NCI-H1694 treated with DMSO at 0.1 percent for 48 hours (cell line): ENCODE measurements around the gene KCTD6.

Experiments
- DNase-seq: peaks from one replicate; lab custom pipeline; 2025; lab: John Stamatoyannopoulos, UW

KCTD6 gene

DNA sequence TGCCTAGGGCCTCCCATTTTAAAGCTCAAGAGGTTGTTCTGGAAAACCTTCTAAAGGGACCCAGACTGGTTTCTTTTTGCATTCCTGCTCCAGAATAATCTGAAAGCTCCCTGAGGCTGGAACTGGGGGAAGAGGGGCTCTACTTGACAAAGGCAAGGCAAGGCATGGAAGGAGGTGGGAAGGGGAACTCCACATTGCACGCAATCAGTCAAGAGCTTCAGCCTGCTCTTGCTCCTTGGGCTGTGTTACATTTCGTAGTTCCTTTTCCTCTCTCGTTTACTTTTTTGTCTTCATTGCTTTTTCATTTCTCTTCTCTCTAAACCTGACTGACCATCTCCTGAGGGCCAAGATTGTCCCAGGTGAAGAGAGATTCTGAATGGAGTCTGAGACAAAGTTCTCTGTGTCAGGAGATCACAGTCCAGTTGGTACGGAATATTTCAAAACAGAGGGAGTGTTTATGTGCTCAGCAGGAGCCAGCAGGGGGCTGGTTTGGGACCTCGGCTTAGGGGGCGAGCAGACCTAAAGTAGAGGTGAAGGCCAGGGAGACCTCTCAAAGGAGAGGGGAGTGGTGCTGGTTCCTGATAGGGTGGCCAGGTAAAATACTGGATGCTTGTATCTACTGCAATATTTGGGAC lies 6.0 kb upstream of the KCTD6 start:
- no peak for DNase-seq

DNA sequence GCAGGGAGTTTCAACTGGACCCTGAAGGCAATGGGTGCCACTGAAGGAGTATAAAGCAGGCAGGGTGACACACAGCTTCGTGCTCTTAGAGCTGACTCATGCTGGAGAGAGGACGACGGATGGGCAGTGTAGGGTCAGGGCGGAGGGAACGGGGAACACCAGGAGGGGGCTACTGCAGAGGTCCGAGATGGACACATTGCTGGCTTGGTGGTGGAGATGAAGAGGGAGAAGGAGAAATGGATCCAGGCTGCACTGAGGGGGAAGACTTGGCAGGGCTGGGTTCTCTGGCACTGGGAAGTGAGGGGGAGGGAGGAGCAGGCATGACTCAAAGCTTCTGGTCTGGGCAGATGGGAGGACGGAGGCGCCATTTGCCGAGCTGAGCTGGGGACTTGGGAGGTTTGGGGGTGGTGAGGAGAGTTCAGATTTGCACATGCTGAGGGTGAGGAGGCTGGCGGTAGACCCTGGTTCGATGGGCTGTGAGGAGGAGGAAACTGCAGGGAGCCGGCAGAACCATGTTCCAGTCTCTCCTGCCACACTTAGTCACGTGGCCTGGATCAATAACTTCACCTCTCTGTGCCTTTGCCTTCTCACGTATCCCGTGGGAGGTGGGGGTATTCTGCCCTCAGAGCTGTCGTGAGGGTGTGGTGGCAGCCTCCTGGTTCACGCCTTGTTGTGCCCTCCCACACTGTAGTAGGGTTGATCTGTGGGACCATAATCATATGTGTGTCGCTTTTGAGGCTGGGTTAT lies 4.6 kb upstream of the KCTD6 start:
- no peak for DNase-seq

DNA sequence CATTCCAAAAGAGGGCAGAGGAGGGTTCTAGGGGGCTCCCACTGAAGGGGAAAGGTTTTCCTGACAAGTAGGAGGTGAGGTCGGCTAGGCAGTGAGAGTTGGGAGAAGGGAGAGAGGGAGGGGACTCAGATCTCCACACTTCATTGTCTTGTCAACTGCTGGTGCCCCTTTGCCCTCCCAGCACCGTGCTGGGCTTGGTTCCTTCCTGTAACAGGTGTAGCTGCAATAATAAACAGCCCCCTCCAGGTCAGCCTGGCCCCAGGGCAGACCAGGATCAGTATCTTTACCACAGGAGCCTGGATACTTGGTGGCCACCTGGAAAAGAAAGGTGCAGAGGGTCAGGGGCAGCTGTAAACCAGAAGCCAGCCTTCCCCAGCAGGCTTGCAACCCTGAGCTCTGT lies 2.9 kb upstream of the KCTD6 start:
- DNase-seq = no peak

DNA sequence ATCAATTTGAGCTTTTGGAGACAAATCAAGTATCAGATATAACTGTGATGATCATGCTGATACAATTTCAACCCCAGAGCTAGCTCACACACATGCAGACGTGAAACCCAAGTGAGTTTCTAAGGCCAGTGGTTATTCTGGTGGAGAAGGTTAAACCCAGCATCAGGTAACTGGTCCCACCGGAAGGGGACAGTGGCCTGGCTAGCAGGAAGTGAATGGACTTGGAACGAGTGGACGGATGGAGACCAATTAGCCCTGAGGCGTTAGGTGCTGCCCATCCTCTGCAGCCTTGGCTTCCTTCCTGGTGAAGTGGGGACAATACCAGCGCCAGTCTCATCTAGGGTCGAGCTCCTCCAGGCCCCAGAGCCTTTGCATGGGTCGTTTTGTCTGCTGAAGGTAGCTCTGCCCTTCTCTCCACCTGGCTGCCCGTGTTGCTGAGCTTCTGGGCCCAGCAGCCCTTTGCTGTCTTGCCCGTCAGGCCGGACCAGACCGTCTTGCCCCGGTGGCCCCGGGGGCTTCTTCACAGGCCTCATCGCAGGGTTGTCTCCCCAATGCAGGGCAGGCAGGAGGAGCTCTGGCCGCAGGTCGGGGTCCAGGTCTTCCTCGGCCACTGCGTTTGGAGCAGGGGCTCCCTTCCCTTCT lies 915 bp upstream of the KCTD6 start:
- no peak for DNase-seq

DNA sequence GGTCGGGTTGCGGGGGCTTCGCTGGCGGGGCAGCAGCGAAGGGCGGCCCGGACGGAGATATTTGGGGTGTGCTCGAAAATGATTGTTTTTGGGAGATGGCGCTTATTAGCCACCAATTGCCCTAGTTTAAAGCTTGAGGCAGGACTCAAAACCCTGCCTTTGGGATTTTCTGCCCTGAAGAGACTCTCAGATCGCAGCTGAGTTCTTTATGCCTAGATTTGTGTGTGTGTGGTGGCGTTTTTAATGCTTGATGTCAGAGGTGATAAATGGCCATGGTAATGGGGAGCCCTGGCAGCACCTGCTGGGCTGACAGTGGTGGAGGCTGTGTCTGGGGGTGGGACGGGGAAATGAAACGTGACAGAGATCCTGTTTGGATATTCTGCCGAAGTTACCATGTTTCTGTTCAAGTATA lies 604 bp downstream of the KCTD6 start:
- DNase-seq = no peak

DNA sequence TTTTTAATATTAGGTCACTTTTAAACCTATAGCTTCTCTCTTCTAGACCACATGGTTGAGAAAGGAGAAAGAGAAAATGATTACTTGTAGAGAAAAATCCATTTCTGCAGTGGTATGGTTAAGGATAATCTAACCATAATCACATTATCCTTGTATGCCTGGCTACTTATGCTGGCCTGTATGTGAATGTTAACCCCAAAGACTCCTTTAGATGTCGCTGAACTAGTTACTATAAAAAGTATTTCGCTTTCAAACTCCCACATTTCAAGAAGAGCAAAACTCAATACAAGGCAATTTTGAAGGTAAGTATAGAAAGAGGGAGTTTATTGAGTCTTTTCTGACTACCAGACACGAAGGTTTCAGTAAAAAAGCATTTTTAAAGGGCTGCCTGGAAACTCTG lies 2.2 kb downstream of the KCTD6 start:
- DNase-seq = no peak

DNA sequence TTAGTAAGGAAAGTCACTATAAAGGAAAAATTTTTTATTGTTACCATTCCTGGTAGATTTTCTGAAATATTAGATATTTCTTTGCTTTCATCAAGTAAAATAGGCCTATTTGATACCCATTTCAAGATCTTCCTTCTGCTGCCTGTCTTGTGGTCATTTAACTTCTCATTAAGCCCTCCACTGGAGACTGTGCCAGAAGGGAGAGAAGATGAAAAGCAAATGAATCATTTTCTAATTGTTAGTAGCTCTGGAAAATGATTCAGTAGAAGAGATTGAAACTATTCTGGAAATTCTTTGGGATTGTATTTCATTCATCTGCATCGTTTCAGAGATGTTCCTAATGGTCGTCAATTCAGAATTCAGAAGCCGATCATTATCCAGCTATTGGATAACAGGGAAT lies 3.2 kb downstream of the KCTD6 start:
- no peak for DNase-seq

DNA sequence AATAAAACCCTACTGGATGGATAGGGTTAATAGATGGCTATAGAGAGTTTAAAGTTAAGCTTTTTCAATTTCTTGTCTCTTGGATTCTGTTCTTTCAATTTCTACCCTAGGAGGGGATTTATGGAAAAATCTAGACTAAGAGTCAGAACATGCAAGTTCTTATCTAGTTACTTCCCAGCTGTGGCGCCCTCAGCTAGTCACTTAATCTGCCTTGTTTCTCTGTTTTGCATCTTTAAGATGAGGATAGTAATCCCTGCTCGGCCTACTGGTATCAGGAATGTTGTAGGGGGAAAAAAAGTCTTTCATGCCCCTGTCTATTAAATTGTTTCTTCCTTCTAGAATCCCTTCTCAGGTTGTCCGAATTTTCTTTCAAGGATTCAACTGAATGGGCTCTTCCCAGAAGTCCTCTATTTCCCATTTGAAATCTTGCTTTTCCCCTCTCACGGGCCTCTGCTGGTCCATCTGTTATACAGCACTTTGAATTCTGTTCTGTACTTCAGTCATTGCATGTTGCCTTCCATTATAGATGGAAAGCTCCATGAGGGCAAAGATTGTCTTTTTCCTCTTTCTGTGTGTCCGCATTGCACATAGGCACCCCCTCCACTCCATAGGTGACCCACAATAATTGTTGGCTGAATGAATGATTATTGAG lies 4.4 kb downstream of the KCTD6 start:
- no peak for DNase-seq

DNA sequence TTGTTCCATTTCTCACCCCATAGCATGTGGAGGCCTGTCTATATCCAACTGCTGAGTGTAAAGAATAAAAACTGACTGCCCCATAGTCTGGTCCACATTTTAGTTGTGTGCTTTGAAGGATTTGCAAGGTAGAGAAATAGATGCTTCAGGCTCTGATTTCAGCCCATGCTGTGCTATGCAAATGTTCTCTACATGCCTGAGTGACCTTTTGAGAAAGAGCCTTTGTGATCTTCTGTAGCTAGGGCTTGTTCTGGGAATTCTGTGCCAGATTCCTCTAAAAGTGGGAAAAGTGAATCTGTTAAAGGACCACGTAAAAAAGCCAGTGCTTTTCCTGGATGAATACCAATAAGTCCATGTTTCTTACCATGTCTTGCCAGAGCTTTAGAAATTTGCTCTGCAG lies 5.2 kb downstream of the KCTD6 start:
- no peak for DNase-seq

DNA sequence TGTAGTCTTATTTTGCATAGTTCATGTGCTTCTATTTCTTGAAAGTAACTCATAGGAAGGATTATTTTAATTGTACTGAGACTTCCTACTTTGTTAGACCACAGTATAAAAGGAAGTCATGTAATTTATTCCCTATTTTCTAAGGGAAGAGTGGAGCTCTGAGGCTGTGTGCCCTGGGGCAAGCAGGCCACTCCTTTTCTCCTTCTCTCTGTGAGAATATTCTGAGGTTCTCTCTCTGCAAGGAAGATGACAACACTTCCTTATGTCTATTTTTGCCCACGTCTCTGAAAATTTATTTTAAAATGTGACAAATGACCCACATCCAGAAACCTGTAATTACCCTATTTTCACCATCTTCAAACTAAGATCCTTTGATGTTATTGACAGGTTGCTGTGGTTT lies 11.0 kb downstream of the KCTD6 start:
- DNase-seq = no peak

DNA sequence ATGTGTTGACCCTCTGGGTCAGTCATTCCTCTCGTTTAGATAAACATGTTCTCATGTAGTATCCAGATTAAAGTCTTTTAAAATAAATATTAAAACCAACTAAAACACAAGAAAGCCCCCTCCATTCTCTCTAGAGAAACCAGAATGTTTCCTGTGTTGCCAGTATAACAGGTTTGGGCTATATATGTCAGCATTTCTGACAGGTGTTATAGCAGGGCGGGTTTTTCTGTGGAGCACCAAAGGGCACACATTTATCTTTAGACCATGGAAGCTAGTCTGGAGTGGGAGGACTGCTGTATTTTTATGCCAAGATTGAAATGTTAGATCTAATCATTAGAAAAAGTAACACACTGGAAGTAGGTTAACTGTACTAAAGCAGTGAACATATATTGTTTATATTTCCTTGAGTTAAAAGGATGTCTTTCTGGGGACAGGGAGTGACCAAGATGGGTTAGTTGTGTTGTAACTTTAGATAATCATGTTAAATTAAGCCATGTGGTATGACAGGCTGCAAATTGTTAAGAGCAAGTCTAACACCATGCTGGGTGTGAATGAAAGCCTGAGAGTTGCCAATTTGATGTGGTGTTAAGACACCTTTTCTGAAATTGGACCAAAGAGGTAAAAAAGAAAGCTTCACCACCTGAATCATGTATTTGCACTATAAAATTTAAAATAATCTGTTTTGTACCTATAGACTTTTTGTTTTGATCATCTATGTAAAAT lies 15.6 kb downstream of the KCTD6 start:
- DNase-seq = no peak

DNA sequence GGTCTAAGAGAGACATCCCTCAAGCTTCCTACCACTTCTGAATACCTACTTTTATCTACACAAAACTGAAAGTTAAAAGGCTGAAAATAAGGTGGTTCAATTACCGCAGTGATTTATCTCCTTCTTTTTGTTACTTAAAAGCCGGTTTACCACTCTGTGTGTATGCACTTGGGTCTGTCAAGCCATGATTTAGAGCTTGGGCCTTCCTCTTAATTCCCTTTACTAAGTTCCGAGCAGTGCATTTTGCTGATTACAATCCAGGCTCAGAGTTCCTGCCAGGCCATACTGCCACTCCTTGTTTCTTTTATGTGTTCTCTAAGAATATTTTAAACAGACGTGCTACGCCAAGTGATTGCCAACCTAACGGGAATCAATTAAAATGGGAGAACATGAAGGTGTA lies 16.5 kb downstream of the KCTD6 start:
- DNase-seq = no peak

DNA sequence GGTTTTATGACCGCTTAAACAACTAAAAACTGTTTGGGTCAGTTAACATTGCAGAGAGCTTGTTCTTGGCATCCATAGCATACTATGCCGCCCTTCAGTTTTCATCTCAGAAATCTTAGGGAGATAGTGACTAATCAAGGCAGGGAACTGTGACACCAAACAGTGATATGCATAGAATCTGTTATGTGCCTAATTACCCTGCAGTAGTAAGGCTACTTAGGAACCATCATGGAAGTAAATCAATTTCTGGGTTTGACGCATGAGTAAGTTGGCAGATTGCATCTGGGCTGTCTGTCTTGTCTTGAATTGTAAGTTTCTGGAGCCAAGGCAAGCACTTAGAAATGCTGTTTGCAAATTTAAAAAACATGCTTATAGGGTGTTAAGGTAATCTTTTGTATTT lies 22.5 kb downstream of the KCTD6 start:
- DNase-seq = no peak

DNA sequence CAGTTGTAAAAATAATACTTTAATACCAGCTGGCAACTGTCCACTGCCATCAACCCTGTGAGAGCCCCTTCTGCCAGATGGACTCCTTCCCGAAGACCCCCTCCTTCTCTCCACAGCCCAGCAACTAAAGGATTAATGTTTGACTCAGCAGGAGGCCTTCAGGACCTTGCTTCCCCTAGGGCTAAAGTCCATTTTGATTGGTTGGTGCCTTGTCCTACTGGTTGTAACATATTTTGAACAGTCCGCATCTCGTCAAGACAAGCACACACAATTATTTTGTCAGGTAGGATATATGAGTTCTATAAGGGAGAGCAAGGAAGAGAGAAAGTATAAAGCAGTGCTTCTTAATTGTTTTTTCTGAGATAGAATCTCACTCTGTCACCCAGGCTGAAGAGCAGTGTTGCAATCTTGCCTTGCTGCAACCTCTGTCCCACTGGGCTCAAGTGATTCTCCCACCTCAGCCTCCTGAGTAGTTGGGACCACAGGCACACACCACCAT lies 26.4 kb downstream of the KCTD6 start:
- no peak for DNase-seq

DNA sequence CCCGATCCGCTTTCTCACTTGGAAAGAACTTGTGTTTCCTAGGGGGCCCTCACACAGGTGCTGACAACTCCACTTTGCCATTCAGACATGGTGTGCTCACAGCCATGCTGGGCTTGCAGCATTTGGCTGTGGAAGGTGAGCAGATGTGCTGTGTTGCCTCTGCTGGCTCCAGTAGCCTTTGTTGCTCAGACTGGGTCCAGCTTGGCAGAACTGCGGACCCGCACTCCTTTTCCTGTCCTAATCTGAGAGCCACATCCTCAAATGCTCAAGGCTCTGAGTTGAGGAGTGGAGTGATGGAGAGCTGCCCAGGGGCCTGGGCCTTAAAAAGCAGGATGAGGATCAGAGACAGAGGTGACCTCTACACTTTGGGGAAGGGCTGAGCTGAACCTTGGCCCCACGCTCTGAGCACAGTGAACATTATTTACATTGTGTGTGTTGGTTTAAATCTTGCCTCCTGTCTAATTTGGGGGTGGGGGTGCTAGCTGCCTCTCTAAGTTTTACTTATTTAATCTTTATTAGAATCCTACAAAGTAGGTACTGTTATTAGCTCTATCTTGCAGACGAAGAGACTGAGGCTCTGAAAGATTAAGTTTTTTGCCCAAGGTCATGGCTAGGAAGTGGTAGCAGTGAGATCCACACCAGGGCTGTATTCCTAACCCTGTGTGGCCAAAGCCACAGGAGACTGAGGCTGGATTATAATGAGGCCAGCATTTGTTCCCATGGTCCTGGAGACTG lies 27.9 kb downstream of the KCTD6 start:
- DNase-seq = no peak

DNA sequence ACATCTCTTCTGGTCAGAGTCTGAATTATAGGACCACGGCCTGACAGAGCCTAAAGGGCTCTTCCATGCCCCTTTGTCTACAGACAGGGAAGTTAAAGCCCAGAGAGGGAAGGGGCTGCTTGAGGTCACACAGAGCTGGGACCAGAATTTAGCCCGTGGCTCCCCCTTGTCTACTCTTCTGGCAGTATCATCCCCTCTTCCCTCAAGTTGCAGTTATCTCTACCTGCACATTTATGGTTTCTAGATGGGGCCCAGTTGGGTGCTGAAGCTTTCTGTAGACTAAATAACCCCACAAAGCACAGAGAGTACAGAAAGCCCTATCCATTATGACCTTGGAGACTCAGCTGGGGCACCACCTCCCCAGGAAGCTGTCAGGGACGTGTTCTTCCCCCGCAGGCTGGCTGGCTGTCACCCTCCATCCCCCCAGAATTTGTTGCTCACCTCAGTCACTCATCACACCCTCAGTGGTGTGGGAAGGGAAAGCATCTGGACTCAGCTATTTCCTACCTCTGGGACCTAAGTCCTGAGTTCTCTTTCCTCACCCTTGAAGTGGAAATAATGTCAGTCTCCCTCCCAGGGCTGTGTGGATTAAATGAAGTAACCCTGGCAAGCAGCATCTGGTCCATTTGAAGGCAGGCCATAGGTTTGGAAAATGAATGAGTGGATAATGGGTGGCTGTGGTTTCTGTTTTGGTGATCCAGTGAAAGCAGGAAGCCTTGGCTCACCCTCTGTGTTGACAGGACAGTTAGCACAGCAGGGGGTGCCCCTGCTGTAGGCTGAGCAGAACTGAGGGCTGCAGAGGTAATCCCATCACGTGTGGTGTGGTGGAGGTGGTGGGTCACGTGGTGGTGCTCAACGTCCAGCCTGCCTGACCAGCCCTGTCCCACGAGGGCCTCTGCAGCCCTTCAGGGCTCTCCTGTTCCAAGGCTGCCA lies 28.8 kb downstream of the KCTD6 start:
- DNase-seq = no peak

DNA sequence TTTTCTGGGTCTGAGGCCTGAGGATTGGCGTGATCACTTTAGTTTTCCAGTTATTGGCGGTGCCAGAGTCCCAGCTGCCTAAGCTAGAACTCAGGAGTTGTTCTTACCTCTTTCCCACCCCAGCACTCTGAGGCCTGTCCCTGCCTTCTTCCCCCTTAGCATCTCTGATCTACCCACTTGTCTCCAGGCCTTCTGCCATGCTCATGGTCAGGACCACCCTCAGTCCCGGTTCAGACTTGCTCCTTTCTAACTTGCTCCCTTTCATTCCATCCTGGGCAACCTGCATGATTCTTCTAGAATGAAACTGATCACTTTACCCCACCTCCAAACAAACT lies 29.4 kb downstream of the KCTD6 start:
- no peak for DNase-seq

DNA sequence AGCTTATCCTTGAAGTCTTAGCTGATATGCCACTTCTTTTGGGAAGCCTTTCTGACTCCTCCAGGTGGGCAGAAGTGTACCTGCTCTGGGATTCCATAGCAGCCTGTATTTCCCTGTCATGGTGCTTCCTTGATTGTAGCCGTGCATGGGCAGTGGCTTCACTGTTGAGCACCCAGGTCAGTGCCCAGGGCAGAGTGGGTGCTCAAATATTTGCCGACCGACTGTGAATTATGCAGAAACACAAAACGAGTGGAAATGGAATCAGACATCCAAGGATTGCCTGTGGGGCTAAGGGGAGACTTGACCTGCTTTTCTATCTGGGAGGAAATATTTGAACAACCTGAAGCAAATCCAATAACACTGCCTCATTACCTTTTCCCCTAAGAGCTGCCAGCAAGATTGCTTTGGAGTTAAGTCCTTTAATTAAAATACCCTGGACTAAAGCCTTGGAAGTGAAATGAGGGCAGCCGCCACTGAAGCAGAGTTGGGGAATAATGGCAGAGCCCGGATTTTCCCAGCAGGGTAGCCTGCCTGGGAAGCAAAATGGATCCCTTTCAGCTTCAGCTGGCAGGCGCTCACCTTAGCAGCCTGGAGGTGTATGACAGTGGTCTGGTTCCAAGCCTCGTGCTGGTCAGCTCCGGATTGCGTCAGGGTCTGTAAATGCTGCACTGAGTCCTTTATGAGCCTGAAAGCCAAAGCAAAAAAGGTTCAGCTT lies 30.2 kb downstream of the KCTD6 start:
- DNase-seq = no peak

DNA sequence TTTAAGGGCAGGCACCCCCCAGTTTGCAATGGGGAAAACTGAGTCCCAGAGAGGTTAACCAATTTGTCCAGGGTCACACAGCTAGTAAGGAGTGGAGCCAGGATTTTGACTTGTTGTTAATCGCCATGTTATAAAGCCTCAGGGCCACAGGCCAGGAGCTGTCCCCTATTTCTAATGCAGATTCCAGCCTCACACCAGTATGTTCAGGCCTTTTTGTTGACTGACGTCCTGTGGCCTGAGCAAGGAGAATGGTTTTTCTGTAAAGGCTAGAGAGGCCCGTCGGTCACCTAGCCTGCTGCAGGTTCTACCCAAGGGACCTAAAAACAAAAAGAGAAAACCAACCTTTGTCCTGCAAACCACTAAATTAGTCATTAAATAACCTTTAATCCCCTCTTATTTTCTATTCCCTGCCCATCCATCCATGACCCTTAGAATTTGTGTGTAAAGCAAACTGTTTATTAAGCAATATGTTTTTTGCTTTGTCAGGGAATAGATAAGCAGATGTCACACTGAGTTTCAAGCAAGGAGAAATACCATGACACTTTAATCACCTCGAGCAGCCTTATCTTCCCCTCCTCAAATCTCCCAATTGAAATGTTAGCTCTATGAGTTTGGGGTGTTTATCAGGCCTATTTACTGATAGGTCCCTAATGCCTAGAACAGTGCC lies 31.0 kb downstream of the KCTD6 start:
- DNase-seq = no peak
